Immature natural killer cell (primary cell): ENCODE data around the gene PARP8. TPM values are rescaled to one million over a fixed set of nuclear protein-coding genes. Genes with fewer than 3 reads are reported as not detected.

Source experiments
- DNase-seq, 3 donors: peaks; one replicate each; pipeline ENCODE4 v3.0.0; 2022; ENCODE audit warnings: mixed read lengths in 1 of 3
- H3K27ac Mint-ChIP-seq, 6 donors: one replicate each; pipeline ENCODE4 v1.8.0; 2020; ENCODE audit warnings: mixed read lengths in 6 of 6, mild to moderate bottlenecking in 5 of 6, inconsistent platforms in 4 of 6, moderate library complexity in 3 of 6
- H3K27me3 Mint-ChIP-seq, 3 donors: one replicate each; pipeline ENCODE4 v1.8.0; 2020 to 2021; ENCODE audit warnings: low read depth in 3 of 3, mild to moderate bottlenecking in 3 of 3, mixed read lengths in 3 of 3, moderate library complexity in 3 of 3, inconsistent platforms in 1 of 3
- H3K36me3 Mint-ChIP-seq, 3 donors: one replicate each; pipeline ENCODE4 v1.8.0; 2020; ENCODE audit warnings: mixed read lengths in 3 of 3, inconsistent platforms in 2 of 3, mild to moderate bottlenecking in 2 of 3
- H3K4me1 Mint-ChIP-seq, 2 donors: one replicate each; pipeline ENCODE4 v1.8.0; 2020; ENCODE audit warnings: inconsistent platforms in 2 of 2, mild to moderate bottlenecking in 2 of 2, mixed read lengths in 2 of 2, moderate library complexity in 1 of 2
- H3K4me3 Mint-ChIP-seq, 5 donors: one replicate each; pipeline ENCODE4 v1.8.0; 2020; ENCODE audit warnings: mild to moderate bottlenecking in 5 of 5, mixed read lengths in 5 of 5, inconsistent platforms in 3 of 5, moderate library complexity in 3 of 5
- H3K9me3 Mint-ChIP-seq, 6 donors: one replicate each; pipeline ENCODE4 v1.8.0; 2020; ENCODE audit warnings: mild to moderate bottlenecking in 6 of 6, mixed read lengths in 6 of 6, inconsistent platforms in 4 of 6, moderate library complexity in 3 of 6
- polyA plus RNA-seq, 3 donors: library from polyadenylated mRNA; unstranded; fragments of 300-500 nt; fragmentation: Illumina TruSeq; gene quantifications; one replicate each; pipeline ENCODE4 v1.2.3, GENCODE V29; 2021

The PARP8 gene
- polyA plus RNA-seq, 3 donors from 2014 or later, result 93.9 to 150 (median 113) TPM

GRCh38 chr5:50720061-50720710 lies 53.7 kb downstream of the PARP8 start:
- H3K27me3 Mint-ChIP-seq, result peaks cover 0 to 4% (median 0%) of the 10 kb centered on the region in 3 donors
- H3K9me3 Mint-ChIP-seq, result no peaks in the 10 kb centered on the region
- peak overlapping the region; percentile 26 to 80 (median 65) for H3K27ac Mint-ChIP-seq

GRCh38 chr5:50722223-50722622 lies 55.8 kb downstream of the PARP8 start:
- peak overlapping the region; percentile 26 to 67 (median 44) for H3K27ac Mint-ChIP-seq
- peaks cover 82 to 97% of the 10 kb centered on the region in 2 donors for H3K4me1 Mint-ChIP-seq
- no peaks in the 10 kb centered on the region for H3K36me3 Mint-ChIP-seq
- no peaks in the 10 kb centered on the region for H3K9me3 Mint-ChIP-seq
- peak overlapping the region in 2 of 5 donors; percentile 1 to 27 for H3K4me3 Mint-ChIP-seq
- no peak for DNase-seq
- H3K27me3 Mint-ChIP-seq, result peaks cover 0 to 3% (median 0%) of the 10 kb centered on the region in 3 donors

More at GRCh38 chr5:50720061-50720710, 53.7 kb downstream of the PARP8 start:
- no peak for DNase-seq
- Mint-ChIP-seq H3K36me3 (no peaks in the 10 kb centered on the region), H3K4me3 (peak overlapping the region in 2 of 5 donors; percentile 3 to 52), H3K4me1 (peaks cover 85 to 97% of the 10 kb centered on the region in 2 donors)

- no peaks in the 10 kb centered on the region for H3K9me3 Mint-ChIP-seq
- H3K4me3 Mint-ChIP-seq, result no peak overlapping the region
- peaks cover 0 to 2% (median 0%) of the 10 kb centered on the region in 3 donors for H3K27me3 Mint-ChIP-seq
- peaks cover 81 to 97% of the 10 kb centered on the region in 2 donors for H3K4me1 Mint-ChIP-seq
- DNase-seq, result no peak
- H3K36me3 Mint-ChIP-seq, result no peaks in the 10 kb centered on the region
- peak overlapping the region in 1 of 6 donors; percentile 51 for H3K27ac Mint-ChIP-seq
Measured at GRCh38 chr5:50724262-50724661, 57.8 kb downstream of the PARP8 start.

GRCh38 chr5:50725800-50726474 lies 59.5 kb downstream of the PARP8 start:
- no peaks in the 10 kb centered on the region for H3K36me3 Mint-ChIP-seq
- DNase-seq, result no peak
- no peaks in the 10 kb centered on the region for H3K9me3 Mint-ChIP-seq
- H3K4me1 Mint-ChIP-seq, result peaks cover 81 to 97% of the 10 kb centered on the region in 2 donors
- H3K27me3 Mint-ChIP-seq, result peaks cover 0 to 2% (median 0%) of the 10 kb centered on the region in 3 donors
- peak overlapping the region in 1 of 5 donors; percentile 49 for H3K4me3 Mint-ChIP-seq
- peak overlapping the region in 5 of 6 donors; percentile 29 to 84 (median 63) for H3K27ac Mint-ChIP-seq

GRCh38 chr5:50726475-50727148 lies 60.2 kb downstream of the PARP8 start:
- peaks cover 82 to 97% of the 10 kb centered on the region in 2 donors for H3K4me1 Mint-ChIP-seq
- H3K4me3 Mint-ChIP-seq, result peak overlapping the region; percentile 50 to 69 (median 52)
- peak overlapping the region; percentile 63 to 84 (median 76) for H3K27ac Mint-ChIP-seq
- H3K36me3 Mint-ChIP-seq, result no peaks in the 10 kb centered on the region
- H3K9me3 Mint-ChIP-seq, result no peaks in the 10 kb centered on the region
- DNase-seq, result no peak
- H3K27me3 Mint-ChIP-seq, result peaks cover 0 to 2% (median 0%) of the 10 kb centered on the region in 3 donors

GRCh38 chr5:50727149-50727496 lies 60.7 kb downstream of the PARP8 start:
- H3K36me3 Mint-ChIP-seq, result no peaks in the 10 kb centered on the region

GRCh38 chr5:50727845-50728244 lies 61.4 kb downstream of the PARP8 start:
- no peaks in the 10 kb centered on the region for H3K36me3 Mint-ChIP-seq
- no peaks in the 10 kb centered on the region for H3K9me3 Mint-ChIP-seq
- peak overlapping the region in 2 of 5 donors; percentile 34 to 59 for H3K4me3 Mint-ChIP-seq
- H3K27ac Mint-ChIP-seq, result peak overlapping the region; percentile 14 to 81 (median 49)
- peaks cover 0 to 2% (median under 1%) of the 10 kb centered on the region in 3 donors for H3K27me3 Mint-ChIP-seq
- no peak for DNase-seq
- H3K4me1 Mint-ChIP-seq, result peaks cover 80 to 94% of the 10 kb centered on the region in 2 donors

More at GRCh38 chr5:50727149-50727496, 60.7 kb downstream of the PARP8 start:
- Mint-ChIP-seq H3K4me3 (peak overlapping the region; percentile 50 to 69 (median 52)), H3K4me1 (peaks cover 83 to 97% of the 10 kb centered on the region in 2 donors), H3K9me3 (no peaks in the 10 kb centered on the region), H3K27ac (peak overlapping the region; percentile 27 to 81 (median 73)), H3K27me3 (peaks cover 0 to 2% (median 0%) of the 10 kb centered on the region in 3 donors)
- DNase-seq, result no peak

GRCh38 chr5:50730336-50730735 lies 63.9 kb downstream of the PARP8 start:
- peak overlapping the region in 4 of 6 donors; percentile 5 to 77 (median 38) for H3K27ac Mint-ChIP-seq
- H3K4me1 Mint-ChIP-seq, result peaks cover 84 to 97% of the 10 kb centered on the region in 2 donors
- DNase-seq, result no peak
- no peaks in the 10 kb centered on the region for H3K9me3 Mint-ChIP-seq
- H3K27me3 Mint-ChIP-seq, result peaks cover 0 to 2% (median 0%) of the 10 kb centered on the region in 3 donors
- peaks cover 0 to 4% (median 0%) of the 10 kb centered on the region in 3 donors for H3K36me3 Mint-ChIP-seq
- H3K4me3 Mint-ChIP-seq, result peak overlapping the region in 1 of 5 donors; percentile 19

GRCh38 chr5:50730841-50731240 lies 64.4 kb downstream of the PARP8 start:
- Mint-ChIP-seq H3K36me3 (peaks cover 0 to 4% (median 0%) of the 10 kb centered on the region in 3 donors), H3K9me3 (no peaks in the 10 kb centered on the region), H3K27ac (peak overlapping the region in 4 of 6 donors; percentile 5 to 67 (median 44)), H3K27me3 (peaks cover 0 to 2% (median 0%) of the 10 kb centered on the region in 3 donors), H3K4me1 (peaks cover 86 to 97% of the 10 kb centered on the region in 2 donors), H3K4me3 (peak overlapping the region in 3 of 5 donors; percentile 0 to 12 (median 9))
- no peak for DNase-seq

- H3K9me3 Mint-ChIP-seq, result no peaks in the 10 kb centered on the region
- H3K27me3 Mint-ChIP-seq, result peaks cover 0 to 4% (median 0%) of the 10 kb centered on the region in 3 donors
- H3K4me1 Mint-ChIP-seq, result peaks cover 80 to 94% of the 10 kb centered on the region in 2 donors
- peak overlapping the region in 4 of 6 donors; percentile 3 to 70 (median 44) for H3K27ac Mint-ChIP-seq
- peak overlapping the region in 1 of 5 donors; percentile 14 for H3K4me3 Mint-ChIP-seq
- peaks cover 0 to 4% (median 0%) of the 10 kb centered on the region in 3 donors for H3K36me3 Mint-ChIP-seq
- no peak for DNase-seq
Measured at GRCh38 chr5:50733741-50734140, 67.3 kb downstream of the PARP8 start.

- no peaks in the 10 kb centered on the region for H3K9me3 Mint-ChIP-seq
- DNase-seq, result no peak
- H3K27ac Mint-ChIP-seq, result peak overlapping the region in 3 of 6 donors; percentile 25 to 43 (median 43)
- H3K4me1 Mint-ChIP-seq, result peaks cover 73 to 97% of the 10 kb centered on the region in 2 donors
- H3K36me3 Mint-ChIP-seq, result peaks cover 0 to 4% (median under 1%) of the 10 kb centered on the region in 3 donors
- peaks cover 0 to 2% (median 2%) of the 10 kb centered on the region in 3 donors for H3K27me3 Mint-ChIP-seq
- H3K4me3 Mint-ChIP-seq, result no peak overlapping the region
Measured at GRCh38 chr5:50738864-50739263, 72.4 kb downstream of the PARP8 start.

- DNase-seq, result no peak
- H3K36me3 Mint-ChIP-seq, result peaks cover 0 to 4% (median 0%) of the 10 kb centered on the region in 3 donors
- H3K27ac Mint-ChIP-seq, result peak overlapping the region in 2 of 6 donors; percentile 2 to 51
- no peak overlapping the region for H3K4me3 Mint-ChIP-seq
- peaks cover 1 to 2% (median 2%) of the 10 kb centered on the region in 3 donors for H3K27me3 Mint-ChIP-seq
- peaks cover 73 to 97% of the 10 kb centered on the region in 2 donors for H3K4me1 Mint-ChIP-seq
- H3K9me3 Mint-ChIP-seq, result no peaks in the 10 kb centered on the region
Measured at GRCh38 chr5:50740832-50741231, 74.4 kb downstream of the PARP8 start.

- peak overlapping the region; percentile 89 to 94 (median 92) for H3K27ac Mint-ChIP-seq
- peak; percentile 39 to 45 (median 40) for DNase-seq
Measured at GRCh38 chr5:50744776-50745175, 78.3 kb downstream of the PARP8 start.

More at GRCh38 chr5:50744776-50745175, 78.3 kb downstream of the PARP8 start:
- Mint-ChIP-seq H3K9me3 (no peaks in the 10 kb centered on the region), H3K4me1 (peaks cover 78 to 99% of the 10 kb centered on the region in 2 donors), H3K27me3 (peaks cover 0 to 1% (median 0%) of the 10 kb centered on the region in 3 donors), H3K4me3 (peak overlapping the region; percentile 86 to 96 (median 88)), H3K36me3 (peaks cover 0 to 5% (median 4%) of the 10 kb centered on the region in 3 donors)
